ENCODE results near the gene GRID2IP. TPM values are rescaled to one million over a fixed set of nuclear protein-coding genes. Genes with fewer than 3 reads are reported as not detected.
"Not testable (repeated sequence)": the region's sequence is repeated elsewhere in the genome, so short reads cannot be mapped to it uniquely, and the experiment has no call there.

GRID2IP gene
- polyA plus RNA-seq, 1 experiment, result not detected

DNA sequence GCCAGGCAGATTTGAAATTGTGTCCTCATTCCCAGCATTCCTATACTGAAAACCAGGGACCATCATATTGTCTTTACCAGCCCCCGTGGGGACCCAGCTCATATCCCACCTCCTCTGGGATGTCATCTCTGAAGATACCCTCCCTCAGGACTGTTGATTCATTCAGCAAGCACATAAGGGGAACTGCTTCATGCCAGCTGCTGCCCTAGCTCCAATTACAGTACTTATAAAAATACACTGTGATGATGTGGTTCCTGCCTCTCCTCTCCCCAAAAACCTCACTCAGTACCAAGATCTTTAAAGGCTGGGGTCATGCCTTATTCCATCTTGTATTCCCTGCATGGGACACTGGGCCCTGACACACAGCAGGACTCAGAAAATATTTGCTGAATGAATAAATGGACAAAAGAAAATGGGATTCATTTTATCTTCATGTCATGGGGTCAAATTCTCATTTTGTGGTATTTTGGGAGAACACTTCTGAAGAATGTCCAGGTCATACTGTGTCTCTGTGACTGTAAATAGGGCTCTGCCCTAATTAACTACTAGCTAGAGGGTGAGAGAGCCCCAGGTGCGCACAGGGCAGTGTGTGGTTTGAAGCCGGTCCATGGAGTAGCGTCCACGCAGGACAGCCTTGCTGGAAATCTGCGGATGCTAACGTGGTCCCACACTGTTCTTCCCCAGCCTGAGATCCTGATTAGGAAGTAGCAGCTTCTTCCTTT, 74.5 kb downstream of the GRID2IP start:
- Histone ChIP-seq H3K27ac (ENCODE audit: low read depth, low read length) (no peak overlapping the region), H3K4me3 (ENCODE audit: low read depth, low read length) (no peak overlapping the region), H3K27me3 (ENCODE audit: control insufficient read depth, insufficient read depth, low read length) (no peaks in the 10 kb centered on the region), H3K9me3 (ENCODE audit: control insufficient read depth, insufficient read depth, low read length) (no peaks in the 10 kb centered on the region)
- POLR2A ChIA-PET, result no interaction called here
- DNase-seq (ENCODE audit: low read depth, low spot score), result no peak
- TF ChIP-seq CTCF (IDR thresholded peaks at IDR 0.05; ENCODE audit: low read depth, low read length), result no peak
- CTCF ChIA-PET, result no interaction called here

DNA sequence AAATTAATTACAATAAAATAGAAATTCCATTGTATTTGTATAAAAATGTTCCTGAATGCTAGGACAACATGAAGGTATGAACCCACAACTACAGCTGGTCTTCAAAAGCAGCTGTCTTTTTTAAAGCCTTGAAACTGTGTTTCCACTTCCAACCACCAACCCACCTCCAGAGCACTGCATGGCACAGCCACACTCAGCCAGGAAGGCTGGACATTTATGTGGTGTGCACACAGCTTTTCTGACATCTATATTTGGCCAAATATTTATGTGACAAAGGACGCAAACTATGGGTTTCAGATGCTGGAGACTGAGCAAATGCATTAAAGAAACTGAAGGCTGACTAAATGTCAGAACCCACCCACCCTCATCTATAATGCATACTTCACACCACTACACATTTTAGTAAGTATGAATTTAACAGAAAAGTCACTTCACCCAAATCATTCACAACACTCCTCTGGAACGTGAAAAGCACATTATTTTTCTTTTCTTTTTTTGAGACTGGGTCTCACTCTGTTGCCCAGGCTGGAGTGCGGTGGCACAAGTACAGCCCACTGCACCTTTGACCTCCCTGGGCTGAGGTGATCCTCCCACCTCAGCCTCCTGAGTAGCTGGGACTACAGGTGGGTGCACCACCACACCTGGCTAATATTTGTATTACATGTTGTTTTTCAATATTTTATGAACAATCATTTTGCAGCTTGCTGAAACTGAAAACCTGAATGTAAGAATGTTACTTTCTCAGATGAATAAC, 75.7 kb downstream of the GRID2IP start:
- Histone ChIP-seq H3K27me3 (ENCODE audit: control insufficient read depth, insufficient read depth, low read length) (no peaks in the 10 kb centered on the region), H3K9me3 (ENCODE audit: control insufficient read depth, insufficient read depth, low read length) (no peaks in the 10 kb centered on the region), H3K4me3 (ENCODE audit: low read depth, low read length) (no peak overlapping the region), H3K27ac (ENCODE audit: low read depth, low read length) (no peak overlapping the region)
- TF ChIP-seq CTCF (IDR thresholded peaks at IDR 0.05; ENCODE audit: low read depth, low read length), result no peak
- ChIA-PET POLR2A (no interaction called here), CTCF (interaction anchor here (0.6 to 0.8 kb wide), 2 partner anchors 9 to 708 kb away, joined by 3 to 4 read pairs; no protein-coding TSS in a partner anchor)
- DNase-seq (ENCODE audit: low read depth, low spot score), result no peak

GRCh38 chr7:6465862-6466261, 85.4 kb downstream of the GRID2IP start:
- Histone ChIP-seq H3K4me3 (ENCODE audit: low read depth, low read length) (no peak overlapping the region), H3K27me3 (ENCODE audit: control insufficient read depth, insufficient read depth, low read length) (no peaks in the 10 kb centered on the region), H3K27ac (ENCODE audit: low read depth, low read length) (no peak overlapping the region), H3K9me3 (ENCODE audit: control insufficient read depth, insufficient read depth, low read length) (no peaks in the 10 kb centered on the region; the same call in none of the 2 replicates)
- no peak for DNase-seq (ENCODE audit: low read depth, low spot score)
- no peak for TF ChIP-seq CTCF (IDR thresholded peaks at IDR 0.05; ENCODE audit: low read depth, low read length)
- POLR2A ChIA-PET, result interaction anchor here (0.7 kb wide), 1 partner anchor 12 kb away, joined by 3 read pairs; no protein-coding TSS in a partner anchor
- CTCF ChIA-PET, result no interaction called here

DNA sequence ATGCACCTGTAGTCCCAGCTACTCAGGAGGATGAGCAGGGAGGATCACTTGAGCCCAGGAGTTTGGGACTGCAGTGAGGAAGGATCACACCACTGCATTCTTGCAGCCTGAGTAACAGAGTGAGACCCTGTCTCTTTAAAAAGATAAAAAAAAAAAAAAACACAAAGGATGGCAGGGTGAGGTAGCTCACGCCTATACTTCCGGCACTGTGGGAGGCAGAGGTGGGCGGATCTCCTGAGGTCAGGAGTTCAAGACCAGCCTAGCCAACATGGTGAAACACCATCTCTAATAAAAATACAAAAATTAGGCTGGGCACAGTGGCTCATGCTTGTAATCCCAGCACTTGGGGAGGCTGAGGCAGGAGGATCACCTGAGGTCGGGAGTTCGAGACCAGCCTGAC, 87.7 kb downstream of the GRID2IP start:
- DNase-seq (ENCODE audit: low read depth, low spot score); POLR2A ChIA-PET; H3K4me3 ChIP-seq (ENCODE audit: low read depth, low read length); H3K27ac ChIP-seq (ENCODE audit: low read depth, low read length); H3K27me3 ChIP-seq (ENCODE audit: control insufficient read depth, insufficient read depth, low read length); H3K9me3 ChIP-seq (ENCODE audit: control insufficient read depth, insufficient read depth, low read length): not testable (repeated sequence)
- CTCF ChIA-PET, result interaction anchor here (0.6 kb wide), 1 partner anchor 127 kb away, joined by 3 read pairs; no protein-coding TSS in a partner anchor

DNA sequence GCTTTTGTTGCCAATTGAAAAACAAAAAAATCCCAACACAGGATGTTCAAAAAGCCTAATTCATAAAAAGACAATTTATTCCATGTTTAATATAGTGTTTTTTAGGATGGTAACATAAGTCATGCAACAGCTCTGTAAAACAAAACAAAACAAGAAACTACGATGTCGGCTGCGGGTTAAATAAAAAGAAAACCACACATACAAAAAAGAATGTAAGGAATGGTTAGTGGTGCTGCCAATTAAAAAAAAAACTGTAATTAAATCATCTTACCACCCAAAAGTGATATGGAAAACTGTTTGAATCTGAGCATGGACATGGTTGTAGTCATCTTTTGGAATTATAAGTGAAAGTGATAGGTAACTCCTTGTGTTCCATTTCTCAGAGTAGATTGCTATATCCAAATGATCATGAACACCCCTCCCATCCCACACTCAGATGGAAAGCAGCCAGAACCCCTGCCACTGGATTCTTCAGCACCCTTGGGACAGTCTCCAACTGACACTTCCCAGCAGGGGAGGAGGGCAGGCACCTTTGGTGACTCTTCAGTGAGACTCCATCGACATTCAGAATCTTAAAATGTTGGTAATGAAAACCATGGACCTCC, 89.2 kb downstream of the GRID2IP start:
- TF ChIP-seq CTCF (IDR thresholded peaks at IDR 0.05; ENCODE audit: low read depth, low read length), result no peak
- no peak for DNase-seq (ENCODE audit: low read depth, low spot score)
- no peaks in the 10 kb centered on the region for H3K9me3 ChIP-seq (ENCODE audit: control insufficient read depth, insufficient read depth, low read length)
- no peak overlapping the region for H3K4me3 ChIP-seq (ENCODE audit: low read depth, low read length)
- ChIA-PET CTCF (no interaction called here), POLR2A (no interaction called here)
- no peak overlapping the region for H3K27ac ChIP-seq (ENCODE audit: low read depth, low read length)
- H3K27me3 ChIP-seq (ENCODE audit: control insufficient read depth, insufficient read depth, low read length), result no peaks in the 10 kb centered on the region
